GM12878 (cell line): ENCODE results near the gene PDK3. TPM values are rescaled to one million over a fixed set of nuclear protein-coding genes. Genes with fewer than 3 reads are reported as not detected.

ENCODE experiments used
- ATAC-seq: fragments of 200-7000 bp; cut with Tn5 transposase; 3 replicates; pipeline ENCODE4 v1.9.1; 2020; ENCODE audit warnings: mild to moderate bottlenecking, moderate library complexity
- BruUV-seq: library from RNA; stranded (reverse); fragments of 400-500 nt; replicated peaks from 2 replicates; lab custom pipeline; 2021; lab: Mats Ljungman, UMichigan
- CTCF ChIA-PET: fragments of 300-600 bp; sonication (Branson Sonifier 250); formaldehyde crosslinking; extraction: SDS; loops from one replicate; lab custom pipeline; 2021; ENCODE audit warnings: inconsistent platforms; lab: Yijun Ruan, JAX
- POLR2A ChIA-PET: fragments of 350-600 bp; formaldehyde crosslinking; extraction: SDS; loops from one replicate; lab custom pipeline; 2021; ENCODE audit warnings: inconsistent platforms; lab: Charles Lee
- RAD21 ChIA-PET: fragments of 300-600 bp; sonication (Branson Sonifier 250); formaldehyde crosslinking; loops from one replicate; lab custom pipeline; 2023; ENCODE audit warnings: antibody characterized with exemption; ENCODE audit not compliant: unreplicated experiment; lab: Charles Lee
- SMC1A ChIA-PET: fragments of 300-600 bp; sonication (Branson Sonifier 250); formaldehyde crosslinking; loops from one replicate; lab custom pipeline; 2023; ENCODE audit not compliant: unreplicated experiment, uncharacterized antibody; lab: Charles Lee
- DNase-seq: peaks from one replicate; pipeline ENCODE4 v3.0.0-alpha.2; 2011; ENCODE audit warnings: low read depth, low spot score
- FAIRE-seq: peaks from 3 replicates; lab custom pipeline; 2011; peaks lifted over from hg19 to GRCh38; lab: Jason Lieb, UNC
- H2AFZ ChIP-seq: 2 replicates; pipeline ENCODE4 v1.6.0; 2011; ENCODE audit warnings: low read depth, low read length, control low read depth; ENCODE audit not compliant: control insufficient read depth
- H3K27ac ChIP-seq: 2 replicates; pipeline ENCODE4 v1.5.1; 2011; ENCODE audit warnings: control low read depth; ENCODE audit not compliant: control insufficient read depth, insufficient read depth
- H3K27me3 ChIP-seq, 2 experiments: replicated peaks in 1 of 2; 2 replicates each; pipeline versions ENCODE4 v1.6.0 to v1.6.1; 2011; ENCODE audit warnings: low read length in 1 of 2; ENCODE audit not compliant: control insufficient read depth in 2 of 2, insufficient read depth in 2 of 2
- H3K36me3 ChIP-seq, 2 experiments: 2 replicates each; pipeline ENCODE4 v1.5.1; 2011; ENCODE audit warnings: low read length in 1 of 2; ENCODE audit not compliant: control insufficient read depth in 2 of 2, insufficient read depth in 2 of 2
- H3K4me1 ChIP-seq: 2 replicates; pipeline ENCODE4 v1.6.1; 2011; ENCODE audit warnings: mild to moderate bottlenecking, low read length, moderate library complexity, mixed read lengths; ENCODE audit not compliant: control insufficient read depth, insufficient read depth
- H3K4me2 ChIP-seq: 2 replicates; pipeline ENCODE4 v1.6.0; 2011; ENCODE audit warnings: control low read depth; ENCODE audit not compliant: control insufficient read depth, insufficient read depth
- H3K4me3 ChIP-seq: fragments of 200-600 bp; sonication (generic); 2 replicates; pipeline ENCODE4 v1.5.1; 2016
- H3K79me2 ChIP-seq: 2 replicates; pipeline ENCODE4 v1.6.0; 2011; ENCODE audit warnings: low read length; ENCODE audit not compliant: control insufficient read depth, insufficient read depth
- H3K9ac ChIP-seq: 2 replicates; pipeline ENCODE4 v1.8.0; 2011; ENCODE audit warnings: low read length, control low read depth, mixed read lengths; ENCODE audit not compliant: control insufficient read depth, insufficient read depth
- H3K9me3 ChIP-seq: replicated peaks from 3 replicates; pipeline ENCODE4 v1.5.1; 2011; ENCODE audit warnings: mild to moderate bottlenecking, low read length; ENCODE audit not compliant: control insufficient read depth, insufficient read depth
- H4K20me1 ChIP-seq: 2 replicates; pipeline ENCODE4 v1.6.0; 2011; ENCODE audit not compliant: control insufficient read depth, insufficient read depth
- DPF2 ChIP-seq: fragments of 450-650 bp; IDR thresholded peaks from 2 replicates; pipeline ENCODE4 v1.6.1; 2017; ENCODE audit warnings: mild to moderate bottlenecking
- GATAD2B ChIP-seq: fragments of 450-650 bp; conservative IDR thresholded peaks from 2 replicates; pipeline ENCODE4 v1.6.1; 2017; ENCODE audit warnings: low read depth, mild to moderate bottlenecking, moderate library complexity
- KAT2A ChIP-seq: conservative IDR thresholded peaks from 2 replicates; pipeline ENCODE4 v1.6.1; 2011; ENCODE audit warnings: low read depth, low read length; ENCODE audit not compliant: control insufficient read depth
- MTA3 ChIP-seq: IDR thresholded peaks from 2 replicates; pipeline ENCODE4 v1.6.1; 2012; ENCODE audit warnings: low read length, inconsistent platforms, borderline replicate concordance
- PML ChIP-seq: IDR thresholded peaks from 2 replicates; pipeline ENCODE4 v1.6.1; 2012; ENCODE audit warnings: low read length, inconsistent platforms
- RBBP5 ChIP-seq: fragments of 200-600 bp; sonication (generic); conservative IDR thresholded peaks from 2 replicates; pipeline ENCODE4 v1.6.1; 2016
- SPI1 ChIP-seq: IDR thresholded peaks from 2 replicates; pipeline ENCODE4 v1.6.1; 2011; ENCODE audit warnings: low read depth, mild to moderate bottlenecking, low read length, moderate library complexity, borderline replicate concordance; ENCODE audit not compliant: insufficient read depth
- ZNF207 ChIP-seq: fragments of 450-650 bp; IDR thresholded peaks from 2 replicates; pipeline ENCODE4 v1.6.1; 2014; ENCODE audit warnings: antibody characterized with exemption, mild to moderate bottlenecking, borderline replicate concordance
- WGBS: methylation state at CpG from one replicate; pipeline ENCODE4 v1.1.6; 2016; ENCODE audit warnings: low lambda C conversion rate; ENCODE audit not compliant: insufficient replicate concordance, insufficient coverage; ENCODE audit errors: missing lambda C conversion rate; 5-methylcytosine and 5-hydroxymethylcytosine counted together
- in situ Hi-C: fragments of 300-500 bp; cut with MboI; formaldehyde crosslinking; loops from 9 replicates; pipeline ENCODE4 v1.14.3; 2018; ENCODE audit warnings: mixed read lengths
- intact Hi-C: fragments of 100-400 bp; cut with micrococcal nuclease; formaldehyde crosslinking; loops from one replicate; pipeline ENCODE4 v1.14.2; 2022; ENCODE audit not compliant: unreplicated experiment
- polyA plus RNA-seq, 11 experiments: library from polyadenylated mRNA; depleted of rRNA in 4 of 11; unstranded in 6 of 11; stranded (reverse) in 5 of 11; fragments of >200 nt; fragmentation: Nextera tagmentation in 4 of 11; fragmentation: Illumina TruSeq in 1 of 11; extraction: Ambion mirVana in 4 of 11; extraction: Trizol in 1 of 11; gene quantifications; 1 replicate in 1 of 11; 2 replicates in 10 of 11; pipeline versions ENCODE4 v1.2.1 to v1.2.3, GENCODE V29; 2011 to 2016; ENCODE audit warnings: inconsistent platforms in 2 of 11, missing spikeins in 2 of 11, low read depth in 1 of 11
- total RNA-seq, 4 experiments: library from RNA; depleted of rRNA in 3 of 4; stranded (reverse); fragments of >200 nt in 3 of 4; fragmentation: Illumina TruSeq in 1 of 4; extraction: Trizol in 1 of 4; gene quantifications; 2 replicates each; pipeline versions ENCODE4 v1.2.1 to v1.2.3, GENCODE V29; 2013 to 2021

PDK3 gene
- total and polyA plus RNA-seq, 10 of the 15 experiments (the other 5 are each of a cell fraction or from before 2014, with no cell fraction given), result 4.2 to 54.6 (median 21.9) TPM

GRCh38 chrX:24547961-24548360, 82.9 kb downstream of the PDK3 start (continued):
- TF ChIP-seq ZNF207 (no peak), GATAD2B (no peak), KAT2A (no peak), PML (no peak), SPI1 (no peak), RBBP5 (no peak), MTA3 (no peak)

- Histone ChIP-seq H3K4me3 (no peak overlapping the region), H2AFZ (no peak overlapping the region), H3K79me2 (no peaks in the 10 kb centered on the region), H3K9ac (no peak overlapping the region), H3K27me3 (no peaks in the 10 kb centered on the region), H3K4me1 (no peaks in the 10 kb centered on the region), H3K9me3 (no peaks in the 10 kb centered on the region), H3K27ac (no peak overlapping the region), H4K20me1 (no peaks in the 10 kb centered on the region), H3K4me2 (no peak overlapping the region)
- SMC1A ChIA-PET, result no interaction called here
- WGBS, result 63% methylated on average over 5 of the region's 5 CpGs
- intact Hi-C loops (no loop called here), in situ Hi-C loops (no loop called here)
- BruUV-seq, result no TSS peak
- RAD21 ChIA-PET, result no interaction called here
- ATAC-seq, result no peak
- POLR2A ChIA-PET, result no interaction called here
- CTCF ChIA-PET, result interaction anchor here (0.7 kb wide), 1 partner anchor 126 kb away, joined by 3 read pairs; no protein-coding TSS in a partner anchor
- no peak for DNase-seq
- FAIRE-seq, result no peak
- no peak for TF ChIP-seq DPF2
- TF ChIP-seq, all 136 proteins: peak for 0
- no peaks in the 10 kb centered on the region for H3K36me3 ChIP-seq
Measured at GRCh38 chrX:24550166-24550565, 85.1 kb downstream of the PDK3 start.
